ENCODE results near the gene PUSL1. TPM values are rescaled to one million over a fixed set of nuclear protein-coding genes. Genes with fewer than 3 reads are reported as not detected.

The PUSL1 gene
- total and polyA plus RNA-seq, 2 of the 13 experiments (the other 11 are each of a cell fraction or from before 2014, with no cell fraction given), result 8.3 to 22.2 TPM

DNA sequence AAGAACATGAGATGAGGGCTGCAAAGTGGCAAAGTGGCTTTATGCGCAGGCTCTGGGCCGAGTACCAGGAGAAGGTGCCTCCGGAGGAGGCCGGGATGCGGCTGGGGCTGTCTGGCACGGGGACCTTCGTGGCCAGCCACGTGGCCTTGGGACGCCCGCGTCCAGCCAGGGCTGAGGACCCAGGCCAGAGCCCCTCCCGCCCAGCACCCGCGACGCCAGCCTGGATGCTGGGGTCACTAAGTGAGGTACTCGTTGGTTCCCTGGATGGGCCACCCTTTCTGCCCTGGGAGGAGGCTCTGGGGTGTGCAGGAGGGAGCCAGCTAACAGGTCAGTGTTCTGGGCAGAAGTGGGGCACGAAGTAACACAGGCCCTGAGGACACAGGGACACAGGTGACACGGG is 15.5 kb upstream of the PUSL1 start:
- Histone ChIP-seq H3K4me1 (ENCODE audit: insufficient read depth, low read length) (peaks cover under 1% of the 10 kb centered on the region; the same call in 1 of the 2 replicates), H3K36me3 (replicated peaks in 1 of 2; ENCODE audit: control insufficient read depth in 1 of 2, insufficient read depth in 2 of 2, low read length in 2 of 2) (no peaks in the 10 kb centered on the region; a peak in 1 of 5 replicates), H3K27me3 (ENCODE audit: control insufficient read depth in 1 of 2, insufficient read depth in 2 of 2, low read length in 2 of 2) (no peaks in the 10 kb centered on the region), H3K4me3 (replicated peaks in 1 of 3; ENCODE audit: insufficient read depth in 1 of 3, low read depth in 2 of 3, low read length in 3 of 3) (no peak overlapping the region), H2AFZ (ENCODE audit: low read length) (no peak overlapping the region), H4K20me1 (ENCODE audit: insufficient read depth, low read length) (no peaks in the 10 kb centered on the region), H3K9me3 (ENCODE audit: low read length) (no peaks in the 10 kb centered on the region), H3K4me2 (ENCODE audit: low read depth, low read length) (no peak overlapping the region), H3K27ac (ENCODE audit: extremely low read length, insufficient read depth, low read length) (no peak overlapping the region), H3K79me2 (ENCODE audit: insufficient read depth, low read length) (no peaks in the 10 kb centered on the region), H3K9ac (ENCODE audit: insufficient read depth, low read depth, low read length) (no peak overlapping the region)
- in situ Hi-C loops (cut with HindIII; ENCODE audit: extremely low pct_ligation_motif_present, low pct_unique_long_range_greater_than_20kb) (no loop called here), intact Hi-C loops (cut with micrococcal nuclease; ENCODE audit: unreplicated experiment) (loop anchor here (5.0 kb wide), 1 partner anchor 171 kb away; no protein-coding TSS in a partner anchor)
- no TSS peak for BruUV-seq (replicated peaks)
- 94% methylated on average over 14 of the region's 18 CpGs for WGBS (ENCODE audit: low lambda C conversion rate)
- FAIRE-seq, result no peak
- TF ChIP-seq, protein P1, sequence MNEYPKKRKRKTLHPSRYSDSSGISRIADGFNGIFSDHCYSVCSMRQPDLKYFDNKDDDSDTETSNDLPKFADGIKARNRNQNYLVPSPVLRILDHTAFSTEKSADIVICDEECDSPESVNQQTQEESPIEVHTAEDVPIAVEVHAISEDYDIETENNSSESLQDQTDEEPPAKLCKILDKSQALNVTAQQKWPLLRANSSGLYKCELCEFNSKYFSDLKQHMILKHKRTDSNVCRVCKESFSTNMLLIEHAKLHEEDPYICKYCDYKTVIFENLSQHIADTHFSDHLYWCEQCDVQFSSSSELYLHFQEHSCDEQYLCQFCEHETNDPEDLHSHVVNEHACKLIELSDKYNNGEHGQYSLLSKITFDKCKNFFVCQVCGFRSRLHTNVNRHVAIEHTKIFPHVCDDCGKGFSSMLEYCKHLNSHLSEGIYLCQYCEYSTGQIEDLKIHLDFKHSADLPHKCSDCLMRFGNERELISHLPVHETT (CRISPR knock-in tag; conservative IDR thresholded peaks at IDR 0.05), result no peak
- TF ChIP-seq, protein P2, sequence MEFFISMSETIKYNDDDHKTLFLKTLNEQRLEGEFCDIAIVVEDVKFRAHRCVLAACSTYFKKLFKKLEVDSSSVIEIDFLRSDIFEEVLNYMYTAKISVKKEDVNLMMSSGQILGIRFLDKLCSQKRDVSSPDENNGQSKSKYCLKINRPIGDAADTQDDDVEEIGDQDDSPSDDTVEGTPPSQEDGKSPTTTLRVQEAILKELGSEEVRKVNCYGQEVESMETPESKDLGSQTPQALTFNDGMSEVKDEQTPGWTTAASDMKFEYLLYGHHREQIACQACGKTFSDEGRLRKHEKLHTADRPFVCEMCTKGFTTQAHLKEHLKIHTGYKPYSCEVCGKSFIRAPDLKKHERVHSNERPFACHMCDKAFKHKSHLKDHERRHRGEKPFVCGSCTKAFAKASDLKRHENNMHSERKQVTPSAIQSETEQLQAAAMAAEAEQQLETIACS (CRISPR knock-in tag; IDR thresholded peaks at IDR 0.05), result no peak
- no peak for TF ChIP-seq ZNF282 (IDR thresholded peaks at IDR 0.05; ENCODE audit: partially characterized antibody)
- TF ChIP-seq FOXP1 (IDR thresholded peaks at IDR 0.05), result no peak
- no peak for TF ChIP-seq FOXP1 (CRISPR knock-in tag; IDR thresholded peaks at IDR 0.05)
- TF ChIP-seq ZNF20 (CRISPR knock-in tag; IDR thresholded peaks at IDR 0.05), result no peak
- TF ChIP-seq, protein P3, sequence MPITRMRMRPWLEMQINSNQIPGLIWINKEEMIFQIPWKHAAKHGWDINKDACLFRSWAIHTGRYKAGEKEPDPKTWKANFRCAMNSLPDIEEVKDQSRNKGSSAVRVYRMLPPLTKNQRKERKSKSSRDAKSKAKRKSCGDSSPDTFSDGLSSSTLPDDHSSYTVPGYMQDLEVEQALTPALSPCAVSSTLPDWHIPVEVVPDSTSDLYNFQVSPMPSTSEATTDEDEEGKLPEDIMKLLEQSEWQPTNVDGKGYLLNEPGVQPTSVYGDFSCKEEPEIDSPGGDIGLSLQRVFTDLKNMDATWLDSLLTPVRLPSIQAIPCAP (CRISPR knock-in tag; IDR thresholded peaks at IDR 0.05; ENCODE audit: low read depth), result no peak
- TF ChIP-seq ZNF703 (CRISPR knock-in tag; IDR thresholded peaks at IDR 0.05; ENCODE audit: borderline replicate concordance), result no peak
- DNase-seq (ENCODE audit: low spot score), result no peak
- ATAC-seq, result no peak
- CTCF ChIA-PET (ENCODE audit: low intra/inter-chr PET ratio, low total read pairs), result no interaction called here
- POLR2A ChIA-PET, result no interaction called here

Measured in HepG2 (cell line).